ENCODE measurements around the gene PMAIP1.

Gene PMAIP1

DNA sequence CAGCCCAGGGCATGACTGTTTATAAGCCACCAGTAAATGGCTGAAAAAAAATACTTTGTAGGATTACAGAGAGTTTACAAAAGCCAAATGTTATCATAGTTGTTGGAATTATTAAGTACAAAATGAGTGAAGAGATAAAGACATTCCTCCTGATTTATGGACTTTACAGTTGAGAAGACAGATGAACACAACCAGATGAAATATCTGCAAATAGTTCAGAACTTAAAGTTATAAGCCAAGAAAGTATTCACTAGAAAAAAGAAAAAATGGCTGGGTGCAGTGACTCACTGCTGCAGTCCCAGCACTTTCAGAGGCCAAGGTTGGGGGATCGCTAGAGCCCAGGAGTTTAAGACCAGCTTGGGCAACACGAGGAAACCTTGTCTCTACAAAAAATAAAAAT is 11.2 kb downstream of the PMAIP1 start:
- H3K27me3 ChIP-seq (ENCODE audit: control insufficient read depth in 5 of 5, insufficient read depth in 4 of 5, low read length in 5 of 5): peaks cover under 1 to 14% (median 4%) of the 10 kb centered on the region in 5 donors
- H3K27ac ChIP-seq (ENCODE audit: low read depth, low read length): no peak overlapping the region
- no peaks in the 10 kb centered on the region for H3K4me1 ChIP-seq (ENCODE audit: control insufficient read depth in 5 of 5, insufficient read depth in 5 of 5, low read length in 5 of 5)
- peaks cover 2 to 6% (median 5%) of the 10 kb centered on the region in 5 donors for H3K9me3 ChIP-seq (ENCODE audit: control insufficient read depth in 5 of 5, low read length in 5 of 5)
- no peaks in the 10 kb centered on the region for H3K36me3 ChIP-seq (ENCODE audit: control insufficient read depth in 5 of 5, insufficient read depth in 5 of 5, low read length in 5 of 5)
- no peak overlapping the region for H3K9ac ChIP-seq (ENCODE audit: low read length in 5 of 5)
- H3K4me3 ChIP-seq (ENCODE audit: low read depth in 1 of 5, low read length in 5 of 5): no peak overlapping the region

DNA sequence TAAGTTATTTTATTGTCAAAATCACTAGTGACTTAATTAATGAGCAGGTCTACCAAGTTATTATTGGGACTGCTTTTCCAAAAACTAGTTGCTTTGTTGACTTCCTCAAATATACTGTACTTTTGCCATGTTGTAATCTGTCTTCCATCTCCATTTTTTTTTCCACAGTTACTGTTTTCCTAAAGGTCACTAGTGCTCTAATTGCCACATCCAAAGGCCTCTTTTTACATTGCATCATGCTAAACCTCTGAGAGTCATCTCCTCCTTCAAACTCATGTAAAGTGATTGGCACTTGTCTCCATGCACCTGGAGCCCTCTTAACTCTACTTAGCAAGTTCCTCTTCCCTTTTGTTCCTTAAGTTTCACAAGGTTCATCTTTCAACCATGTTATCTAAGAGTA is 11.8 kb downstream of the PMAIP1 start:
- H3K9ac ChIP-seq (ENCODE audit: low read length in 5 of 5): no peak overlapping the region
- H3K4me3 ChIP-seq (ENCODE audit: low read depth in 1 of 5, low read length in 5 of 5): no peak overlapping the region
- no peaks in the 10 kb centered on the region for H3K36me3 ChIP-seq (ENCODE audit: control insufficient read depth in 5 of 5, insufficient read depth in 5 of 5, low read length in 5 of 5)
- H3K27me3 ChIP-seq (ENCODE audit: control insufficient read depth in 5 of 5, insufficient read depth in 4 of 5, low read length in 5 of 5): peaks cover 0 to 13% (median 4%) of the 10 kb centered on the region in 5 donors
- H3K9me3 ChIP-seq (ENCODE audit: control insufficient read depth in 5 of 5, low read length in 5 of 5): peaks cover 2 to 6% (median 5%) of the 10 kb centered on the region in 5 donors
- no peaks in the 10 kb centered on the region for H3K4me1 ChIP-seq (ENCODE audit: control insufficient read depth in 5 of 5, insufficient read depth in 5 of 5, low read length in 5 of 5)
- no peak overlapping the region for H3K27ac ChIP-seq (ENCODE audit: low read depth, low read length)

DNA sequence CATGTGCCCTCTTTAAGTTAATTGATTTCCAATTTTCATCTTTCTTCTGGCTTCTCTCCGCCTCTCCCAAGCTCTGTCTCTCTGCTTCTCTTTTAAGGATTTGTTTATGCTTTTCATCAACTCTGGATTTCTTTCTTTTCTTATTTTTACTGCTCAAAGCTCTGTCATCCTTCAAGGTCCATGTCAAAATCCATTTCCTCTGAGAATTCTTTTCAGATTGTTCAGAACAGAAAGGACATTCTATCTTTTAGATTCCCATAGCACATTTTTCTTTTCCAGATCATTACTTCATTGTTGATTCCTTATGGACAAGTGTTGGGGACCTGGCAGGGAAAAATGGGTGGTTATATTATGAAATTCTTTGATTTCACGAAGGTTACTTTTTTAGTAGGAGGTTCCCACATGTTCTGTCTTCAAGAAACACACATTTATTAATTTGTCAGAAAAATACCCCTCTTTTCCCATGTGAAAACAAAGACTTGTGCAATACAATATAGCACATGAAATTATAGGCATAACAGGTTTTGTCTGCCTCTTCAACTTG is 12.3 kb downstream of the PMAIP1 start:
- Histone ChIP-seq H3K27ac (ENCODE audit: low read depth, low read length) (no peak overlapping the region), H3K27me3 (ENCODE audit: control insufficient read depth in 5 of 5, insufficient read depth in 4 of 5, low read length in 5 of 5) (peaks cover 0 to 13% (median 4%) of the 10 kb centered on the region in 5 donors), H3K9ac (ENCODE audit: low read length in 5 of 5) (no peak overlapping the region), H3K9me3 (ENCODE audit: control insufficient read depth in 5 of 5, low read length in 5 of 5) (peaks cover 2 to 6% (median 5%) of the 10 kb centered on the region in 5 donors), H3K4me3 (ENCODE audit: low read depth in 1 of 5, low read length in 5 of 5) (no peak overlapping the region), H3K4me1 (ENCODE audit: control insufficient read depth in 5 of 5, insufficient read depth in 5 of 5, low read length in 5 of 5) (no peaks in the 10 kb centered on the region), H3K36me3 (ENCODE audit: control insufficient read depth in 5 of 5, insufficient read depth in 5 of 5, low read length in 5 of 5) (no peaks in the 10 kb centered on the region)

DNA sequence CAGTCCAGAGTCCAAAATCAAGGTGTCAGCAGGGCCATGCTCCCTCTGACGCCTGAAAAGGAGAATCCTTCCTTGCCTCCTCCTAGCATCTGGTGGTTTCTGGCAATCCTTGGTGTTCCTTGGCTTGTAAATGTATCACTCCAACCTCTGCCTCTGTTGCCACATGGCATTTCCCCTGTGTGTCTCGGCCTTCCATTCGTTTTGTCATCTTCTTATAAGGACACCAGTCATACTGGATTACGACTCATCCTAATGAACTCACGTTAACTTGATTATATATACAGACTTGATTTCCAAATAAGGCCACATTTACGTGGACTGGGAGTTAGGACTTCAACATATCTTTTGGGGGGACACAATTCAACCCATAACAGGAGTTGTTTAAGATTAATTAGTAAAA is 15.8 kb downstream of the PMAIP1 start:
- peaks cover 2 to 6% (median 5%) of the 10 kb centered on the region in 5 donors for H3K9me3 ChIP-seq (ENCODE audit: control insufficient read depth in 5 of 5, low read length in 5 of 5)
- H3K4me3 ChIP-seq (ENCODE audit: low read depth in 1 of 5, low read length in 5 of 5): no peak overlapping the region
- no peaks in the 10 kb centered on the region for H3K27me3 ChIP-seq (ENCODE audit: control insufficient read depth in 5 of 5, insufficient read depth in 4 of 5, low read length in 5 of 5)
- H3K4me1 ChIP-seq (ENCODE audit: control insufficient read depth in 5 of 5, insufficient read depth in 5 of 5, low read length in 5 of 5): peaks cover 0 to 5% (median 0%) of the 10 kb centered on the region in 5 donors
- H3K9ac ChIP-seq (ENCODE audit: low read length in 5 of 5): no peak overlapping the region
- no peaks in the 10 kb centered on the region for H3K36me3 ChIP-seq (ENCODE audit: control insufficient read depth in 5 of 5, insufficient read depth in 5 of 5, low read length in 5 of 5)
- H3K27ac ChIP-seq (ENCODE audit: low read depth, low read length): no peak overlapping the region

DNA sequence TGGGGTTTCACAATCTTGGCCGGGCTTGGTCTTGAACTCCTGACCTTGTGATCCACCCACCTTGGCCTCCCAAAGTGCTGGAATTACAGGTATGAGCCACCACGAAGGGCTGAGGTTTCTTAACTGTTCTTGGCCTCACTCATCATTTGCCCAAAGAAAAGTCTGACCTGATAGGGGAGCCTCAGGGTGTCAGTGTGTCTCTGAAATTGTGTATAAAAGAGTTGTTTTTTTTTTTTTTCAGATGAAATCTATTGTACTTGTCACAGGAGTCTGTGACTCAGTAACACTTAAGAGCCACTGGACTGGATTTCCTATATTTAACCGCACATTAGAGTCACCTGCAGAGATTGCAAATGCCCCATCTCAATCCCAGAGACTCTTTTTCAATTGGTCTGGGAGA is 16.9 kb downstream of the PMAIP1 start:
- Histone ChIP-seq H3K9ac (ENCODE audit: low read length in 5 of 5) (no peak overlapping the region), H3K4me1 (ENCODE audit: control insufficient read depth in 5 of 5, insufficient read depth in 5 of 5, low read length in 5 of 5) (peaks cover 0 to 5% (median 0%) of the 10 kb centered on the region in 5 donors), H3K4me3 (ENCODE audit: low read depth in 1 of 5, low read length in 5 of 5) (no peak overlapping the region), H3K9me3 (ENCODE audit: control insufficient read depth in 5 of 5, low read length in 5 of 5) (peaks cover 2 to 6% (median 5%) of the 10 kb centered on the region in 5 donors), H3K27ac (ENCODE audit: low read depth, low read length) (no peak overlapping the region), H3K36me3 (ENCODE audit: control insufficient read depth in 5 of 5, insufficient read depth in 5 of 5, low read length in 5 of 5) (no peaks in the 10 kb centered on the region), H3K27me3 (ENCODE audit: control insufficient read depth in 5 of 5, insufficient read depth in 4 of 5, low read length in 5 of 5) (no peaks in the 10 kb centered on the region)

DNA sequence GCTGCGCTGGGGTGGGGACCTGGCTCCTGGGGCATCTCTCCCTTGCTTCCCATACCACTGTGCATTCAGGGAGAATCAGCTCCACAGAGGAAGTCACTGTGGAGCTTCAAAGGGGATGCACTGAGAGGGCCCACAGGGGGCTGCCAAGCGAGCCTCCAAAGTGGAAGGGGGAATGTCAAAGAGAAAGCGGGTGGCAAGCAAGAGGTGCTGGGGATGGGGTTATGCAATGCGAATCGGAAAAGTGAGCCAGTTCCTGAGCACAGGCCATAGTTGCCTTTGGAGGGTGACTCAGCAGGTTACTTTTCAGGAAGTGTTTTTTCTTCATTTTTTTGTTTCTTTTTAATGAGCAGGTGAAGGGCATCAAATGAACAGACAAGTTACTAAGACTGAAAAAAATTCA is 17.6 kb downstream of the PMAIP1 start:
- peaks cover 0 to 3% (median 0%) of the 10 kb centered on the region in 5 donors for H3K27me3 ChIP-seq (ENCODE audit: control insufficient read depth in 5 of 5, insufficient read depth in 4 of 5, low read length in 5 of 5)
- no peak overlapping the region for H3K9ac ChIP-seq (ENCODE audit: low read length in 5 of 5)
- peaks cover 0 to 5% (median 0%) of the 10 kb centered on the region in 5 donors for H3K4me1 ChIP-seq (ENCODE audit: control insufficient read depth in 5 of 5, insufficient read depth in 5 of 5, low read length in 5 of 5)

DNA sequence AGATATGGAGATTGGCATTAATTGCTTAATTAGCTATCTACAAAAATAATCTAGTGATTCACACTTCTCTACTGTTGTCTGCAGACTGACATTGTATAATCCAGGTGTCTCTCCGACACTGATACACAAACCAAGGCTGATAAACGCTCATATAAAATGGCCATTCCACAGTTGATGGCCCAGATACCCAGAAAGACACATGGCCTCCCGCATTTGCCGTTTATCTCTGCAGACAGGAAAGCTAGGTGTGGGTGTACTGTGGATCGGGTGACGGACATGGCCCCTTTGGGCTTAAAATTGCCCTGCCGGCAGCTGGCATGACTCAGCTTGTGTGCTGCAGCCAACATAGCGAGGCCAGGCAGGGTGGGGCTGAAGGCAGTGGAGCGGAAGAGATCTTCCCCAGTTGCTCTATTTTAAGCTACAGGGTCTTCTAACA is 18.5 kb downstream of the PMAIP1 start:
- Histone ChIP-seq H3K4me1 (ENCODE audit: control insufficient read depth in 5 of 5, insufficient read depth in 5 of 5, low read length in 5 of 5) (peaks cover 0 to 5% (median 0%) of the 10 kb centered on the region in 5 donors), H3K36me3 (ENCODE audit: control insufficient read depth in 5 of 5, insufficient read depth in 5 of 5, low read length in 5 of 5) (no peaks in the 10 kb centered on the region), H3K9ac (ENCODE audit: low read length in 5 of 5) (no peak overlapping the region), H3K4me3 (ENCODE audit: low read depth in 1 of 5, low read length in 5 of 5) (no peak overlapping the region), H3K27ac (ENCODE audit: low read depth, low read length) (no peak overlapping the region), H3K9me3 (ENCODE audit: control insufficient read depth in 5 of 5, low read length in 5 of 5) (peaks cover 0 to 2% (median 0%) of the 10 kb centered on the region in 5 donors), H3K27me3 (ENCODE audit: control insufficient read depth in 5 of 5, insufficient read depth in 4 of 5, low read length in 5 of 5) (peaks cover 0 to 3% (median 0%) of the 10 kb centered on the region in 5 donors)

More for the DNA sequence above, 17.6 kb downstream of the PMAIP1 start:
- Histone ChIP-seq H3K9me3 (ENCODE audit: control insufficient read depth in 5 of 5, low read length in 5 of 5) (peaks cover 2 to 6% (median 5%) of the 10 kb centered on the region in 5 donors), H3K4me3 (ENCODE audit: low read depth in 1 of 5, low read length in 5 of 5) (no peak overlapping the region), H3K36me3 (ENCODE audit: control insufficient read depth in 5 of 5, insufficient read depth in 5 of 5, low read length in 5 of 5) (no peaks in the 10 kb centered on the region), H3K27ac (ENCODE audit: low read depth, low read length) (no peak overlapping the region)

DNA sequence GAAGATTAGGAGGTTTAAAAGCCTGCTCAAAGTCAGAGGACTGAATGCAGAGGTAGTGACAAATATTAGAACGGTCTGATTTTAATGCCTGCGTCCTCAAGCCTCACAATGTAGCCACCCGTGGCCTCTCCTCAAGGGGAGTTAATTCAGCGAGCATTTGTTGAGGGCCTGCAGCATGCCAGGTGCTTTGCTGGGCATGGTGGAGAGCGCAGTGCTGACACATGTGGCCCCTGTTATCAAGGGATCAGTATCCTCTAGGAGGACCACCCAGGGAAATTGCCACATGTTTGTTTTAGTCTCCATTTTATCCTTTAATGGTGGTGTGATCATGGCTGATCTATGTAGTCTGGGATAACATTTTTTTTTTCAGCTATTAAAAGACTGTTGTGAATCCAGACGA is 19.2 kb downstream of the PMAIP1 start:
- peaks cover 0 to 3% (median 2%) of the 10 kb centered on the region in 5 donors for H3K27me3 ChIP-seq (ENCODE audit: control insufficient read depth in 5 of 5, insufficient read depth in 4 of 5, low read length in 5 of 5)
- H3K9ac ChIP-seq (ENCODE audit: low read length in 5 of 5): no peak overlapping the region
- peaks cover 0 to 2% (median 0%) of the 10 kb centered on the region in 5 donors for H3K9me3 ChIP-seq (ENCODE audit: control insufficient read depth in 5 of 5, low read length in 5 of 5)
- H3K27ac ChIP-seq (ENCODE audit: low read depth, low read length): no peak overlapping the region
- no peak overlapping the region for H3K4me3 ChIP-seq (ENCODE audit: low read depth in 1 of 5, low read length in 5 of 5)
- no peaks in the 10 kb centered on the region for H3K36me3 ChIP-seq (ENCODE audit: control insufficient read depth in 5 of 5, insufficient read depth in 5 of 5, low read length in 5 of 5)
- H3K4me1 ChIP-seq (ENCODE audit: control insufficient read depth in 5 of 5, insufficient read depth in 5 of 5, low read length in 5 of 5): peaks cover 0 to 5% (median 0%) of the 10 kb centered on the region in 5 donors

DNA sequence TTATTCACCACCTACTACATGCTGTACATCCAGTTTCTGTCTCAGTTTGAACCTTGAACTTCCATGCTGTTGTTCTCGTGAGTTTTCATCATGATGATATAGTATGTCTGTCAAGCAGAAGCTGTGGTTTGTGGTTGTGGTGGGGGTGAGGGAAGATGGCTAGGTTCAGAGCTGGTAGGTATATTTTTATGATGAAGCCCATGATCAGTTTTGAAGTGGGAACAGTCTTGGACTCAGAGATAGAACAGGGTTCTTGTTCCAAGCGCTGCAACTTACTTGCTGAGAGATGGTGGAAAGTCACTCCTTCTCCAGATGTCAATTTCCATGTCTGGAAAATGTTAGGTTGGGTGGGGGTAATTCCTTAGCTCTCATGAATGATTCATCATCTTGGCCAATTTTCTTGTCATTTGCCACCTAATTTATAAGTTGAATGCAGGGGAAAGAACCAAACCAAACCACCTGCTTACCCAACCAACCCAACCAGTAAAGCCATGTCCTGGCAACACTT is 21.6 kb downstream of the PMAIP1 start:
- Histone ChIP-seq H3K9ac (ENCODE audit: low read length in 5 of 5) (no peak overlapping the region), H3K9me3 (ENCODE audit: control insufficient read depth in 5 of 5, low read length in 5 of 5) (no peaks in the 10 kb centered on the region), H3K27ac (ENCODE audit: low read depth, low read length) (no peak overlapping the region), H3K4me1 (ENCODE audit: control insufficient read depth in 5 of 5, insufficient read depth in 5 of 5, low read length in 5 of 5) (peaks cover 0 to 5% (median 0%) of the 10 kb centered on the region in 5 donors), H3K36me3 (ENCODE audit: control insufficient read depth in 5 of 5, insufficient read depth in 5 of 5, low read length in 5 of 5) (no peaks in the 10 kb centered on the region), H3K4me3 (ENCODE audit: low read depth in 1 of 5, low read length in 5 of 5) (no peak overlapping the region), H3K27me3 (ENCODE audit: control insufficient read depth in 5 of 5, insufficient read depth in 4 of 5, low read length in 5 of 5) (peaks cover 0 to 3% (median 2%) of the 10 kb centered on the region in 5 donors)

DNA sequence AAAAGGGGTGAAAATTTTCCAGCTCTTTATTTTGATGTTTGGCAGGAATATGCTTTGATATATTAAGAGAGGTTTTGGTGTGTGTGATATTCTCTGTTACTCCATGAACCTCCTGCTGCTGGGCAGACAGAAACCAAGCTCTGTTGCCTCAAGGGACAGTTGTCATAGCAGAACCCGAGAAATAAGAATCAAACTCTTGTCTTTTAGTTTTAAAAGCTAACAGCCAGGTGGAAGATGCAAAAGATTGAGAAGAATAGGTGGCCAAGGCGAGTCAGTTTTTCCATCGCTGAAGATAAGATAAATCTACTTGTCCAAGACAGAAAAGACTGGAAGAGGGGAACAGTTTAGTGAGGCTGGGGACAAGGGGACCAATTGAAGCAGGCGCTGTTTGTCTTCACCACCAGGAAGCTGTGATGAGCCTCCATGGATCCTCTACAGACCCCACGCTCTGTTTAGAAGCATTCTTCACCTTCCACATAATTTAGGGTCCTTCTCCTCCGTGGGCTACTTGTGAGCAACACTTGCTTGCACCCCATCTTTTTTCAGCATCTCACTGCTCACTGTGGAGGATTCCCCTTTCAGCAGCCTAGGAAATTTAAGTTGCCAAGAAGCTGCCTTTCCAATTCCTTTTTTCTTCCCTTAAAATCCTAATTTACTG is 23.9 kb downstream of the PMAIP1 start:
- Histone ChIP-seq H3K27me3 (ENCODE audit: control insufficient read depth in 5 of 5, insufficient read depth in 4 of 5, low read length in 5 of 5) (peaks cover 0 to 3% (median 2%) of the 10 kb centered on the region in 5 donors), H3K9me3 (ENCODE audit: control insufficient read depth in 5 of 5, low read length in 5 of 5) (no peaks in the 10 kb centered on the region)

More for the DNA sequence above, 23.9 kb downstream of the PMAIP1 start:
- Histone ChIP-seq H3K4me3 (ENCODE audit: low read depth in 1 of 5, low read length in 5 of 5) (no peak overlapping the region), H3K27ac (ENCODE audit: low read depth, low read length) (no peak overlapping the region), H3K36me3 (ENCODE audit: control insufficient read depth in 5 of 5, insufficient read depth in 5 of 5, low read length in 5 of 5) (no peaks in the 10 kb centered on the region), H3K4me1 (ENCODE audit: control insufficient read depth in 5 of 5, insufficient read depth in 5 of 5, low read length in 5 of 5) (no peaks in the 10 kb centered on the region), H3K9ac (ENCODE audit: low read length in 5 of 5) (no peak overlapping the region)
